Activated CD4-positive, alpha-beta T cell treated with anti-CD3 and anti-CD28 coated beads, Interleukin-2, amount 10 ng/mL, durations not matched to agents 24 days and 14 days (primary cell): Measurements from ENCODE around the gene CCDC69. TPM values are rescaled to one million over a fixed set of nuclear protein-coding genes. Genes with fewer than 3 reads are reported as not detected.
A peak's percentile ranks its signal among the peaks of the same experiment; 100 is the strongest.

Experiments
- DNase-seq: peaks from one replicate; pipeline ENCODE4 v3.0.0; 2022
- H3K27ac Mint-ChIP-seq: one replicate; pipeline ENCODE4 v1.8.0; 2022; ENCODE audit warnings: mild to moderate bottlenecking, mixed read lengths
- H3K27me3 Mint-ChIP-seq: one replicate; pipeline ENCODE4 v1.8.0; 2022; ENCODE audit warnings: mixed read lengths
- H3K36me3 Mint-ChIP-seq: one replicate; pipeline ENCODE4 v1.8.0; 2022; ENCODE audit warnings: low read depth, mild to moderate bottlenecking, mixed read lengths
- H3K4me1 Mint-ChIP-seq: one replicate; pipeline ENCODE4 v1.8.0; 2021; ENCODE audit warnings: mixed read lengths
- H3K4me3 Mint-ChIP-seq: one replicate; pipeline ENCODE4 v1.8.0; 2022; ENCODE audit warnings: mild to moderate bottlenecking, moderate library complexity, mixed read lengths
- H3K9me3 Mint-ChIP-seq: one replicate; pipeline ENCODE4 v1.8.0; 2021; ENCODE audit warnings: mixed read lengths
- intact Hi-C: fragments of 100-400 bp; cut with micrococcal nuclease; formaldehyde crosslinking; loops from one replicate; pipeline ENCODE4 v1.15.1; 2023
- total RNA-seq: library from RNA; stranded (reverse); gene quantifications from 2 replicates; pipeline ENCODE4 v1.2.3, GENCODE V29; 2022

The CCDC69 gene
- total RNA-seq, 1 donor from 2014 or later = 23.2 TPM

- peaks cover 70% of the 10 kb centered on the region for H3K4me1 Mint-ChIP-seq
- no peaks in the 10 kb centered on the region for H3K9me3 Mint-ChIP-seq
- H3K36me3 Mint-ChIP-seq = peaks cover 74% of the 10 kb centered on the region
- DNase-seq = no peak
- peak overlapping the region; percentile 26 for H3K27ac Mint-ChIP-seq
- no peaks in the 10 kb centered on the region for H3K27me3 Mint-ChIP-seq
- intact Hi-C loops = loop anchor here (2.0 kb wide), 2 partner anchors 13 to 17 kb away; partner anchors contain the start of gene ANXA6
- H3K4me3 Mint-ChIP-seq = no peak overlapping the region
Measured at GRCh38 chr5:151139646-151140045, 84.2 kb downstream of the CCDC69 start.

GRCh38 chr5:151139015-151139414 lies 84.9 kb downstream of the CCDC69 start:
- DNase-seq = no peak
- H3K9me3 Mint-ChIP-seq = no peaks in the 10 kb centered on the region
- H3K4me1 Mint-ChIP-seq = peaks cover 66% of the 10 kb centered on the region

GRCh38 chr5:151138114-151138513 lies 85.8 kb downstream of the CCDC69 start:
- Mint-ChIP-seq H3K27ac (peak overlapping the region; percentile 52), H3K4me3 (no peak overlapping the region), H3K36me3 (peaks cover 73% of the 10 kb centered on the region), H3K27me3 (no peaks in the 10 kb centered on the region), H3K4me1 (peaks cover 64% of the 10 kb centered on the region), H3K9me3 (no peaks in the 10 kb centered on the region)
- no peak for DNase-seq
- intact Hi-C loops = no loop called here

More at GRCh38 chr5:151139015-151139414, 84.9 kb downstream of the CCDC69 start:
- Mint-ChIP-seq H3K36me3 (peaks cover 73% of the 10 kb centered on the region), H3K27ac (peak overlapping the region; percentile 57), H3K27me3 (no peaks in the 10 kb centered on the region), H3K4me3 (no peak overlapping the region)
- intact Hi-C loops = no loop called here

- H3K4me3 Mint-ChIP-seq = no peak overlapping the region
- intact Hi-C loops = no loop called here
- peaks cover 80% of the 10 kb centered on the region for H3K36me3 Mint-ChIP-seq
- no peaks in the 10 kb centered on the region for H3K27me3 Mint-ChIP-seq
- no peaks in the 10 kb centered on the region for H3K9me3 Mint-ChIP-seq
- DNase-seq = no peak
- H3K4me1 Mint-ChIP-seq = peaks cover 63% of the 10 kb centered on the region
- peak overlapping the region; percentile 22 for H3K27ac Mint-ChIP-seq
Measured at GRCh38 chr5:151137067-151137825, 86.6 kb downstream of the CCDC69 start.

- Mint-ChIP-seq H3K4me1 (peaks cover 53% of the 10 kb centered on the region), H3K27ac (peak overlapping the region; percentile 58), H3K4me3 (no peak overlapping the region), H3K27me3 (no peaks in the 10 kb centered on the region), H3K9me3 (no peaks in the 10 kb centered on the region), H3K36me3 (peaks cover 91% of the 10 kb centered on the region)
- intact Hi-C loops = no loop called here
- no peak for DNase-seq
Measured at GRCh38 chr5:151134228-151134627, 89.7 kb downstream of the CCDC69 start.

GRCh38 chr5:151132963-151133362 lies 90.9 kb downstream of the CCDC69 start:
- Mint-ChIP-seq H3K27ac (no peak overlapping the region), H3K4me1 (peaks cover 50% of the 10 kb centered on the region), H3K36me3 (peaks cover 89% of the 10 kb centered on the region), H3K4me3 (no peak overlapping the region), H3K27me3 (no peaks in the 10 kb centered on the region), H3K9me3 (no peaks in the 10 kb centered on the region)
- no peak for DNase-seq
- intact Hi-C loops = no loop called here

Other genes with a start within 250 kb of the CCDC69 start
- gene GPX3, start 203.5 kb downstream of the CCDC69 start, total RNA-seq = not detected in 2 replicates
- 345 and 360 TPM in 2 replicates for gene TNIP1, start 143.1 kb downstream of the CCDC69 start, total RNA-seq
- 314 and 315 TPM in 2 replicates for gene ANXA6, start 66.3 kb downstream of the CCDC69 start, total RNA-seq
- 15.4 and 16.0 TPM in 2 replicates for gene GM2A, start 29.1 kb upstream of the CCDC69 start, total RNA-seq
- gene SLC36A3, start 79.7 kb upstream of the CCDC69 start, total RNA-seq = not detected in 2 replicates
- gene SLC36A2, start 123.5 kb upstream of the CCDC69 start, total RNA-seq = not detected in 2 replicates
- 7.2 and 7.8 TPM in 2 replicates for gene SLC36A1, start 223.5 kb upstream of the CCDC69 start, total RNA-seq